NCI-H2107 treated with DMSO at 0.1 percent for 48 hours (cell line): ENCODE measurements around the gene CORO2B.

ENCODE experiments used
- DNase-seq: peaks from one replicate; lab custom pipeline; 2025; ENCODE audit not compliant: unreplicated experiment; lab: John Stamatoyannopoulos, UW

CORO2B gene

DNA sequence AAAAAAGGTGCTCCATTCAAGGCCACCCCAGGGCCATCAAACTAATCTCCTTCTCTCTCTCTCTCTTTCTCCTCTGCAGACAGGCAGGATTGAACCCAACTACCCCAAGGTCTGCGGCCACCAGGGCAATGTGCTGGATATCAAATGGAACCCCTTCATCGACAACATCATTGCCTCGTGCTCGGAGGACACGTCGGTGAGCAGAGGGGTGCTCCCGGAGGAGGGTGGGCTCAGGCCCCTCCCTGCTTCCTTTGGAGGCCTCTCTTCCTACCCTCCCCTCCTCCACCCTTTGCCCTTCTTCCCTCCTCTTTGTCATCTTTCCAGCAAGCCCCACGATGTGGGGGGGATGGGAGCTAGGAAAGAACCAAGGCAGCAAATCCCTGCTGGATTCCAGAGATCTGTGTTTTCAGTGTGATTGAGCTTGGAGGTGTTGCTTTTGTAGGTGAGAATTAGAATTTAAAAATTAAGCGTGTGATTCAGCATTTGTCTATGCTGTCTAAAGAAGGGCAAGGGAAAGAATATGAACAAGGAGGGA, 116.3 kb downstream of the CORO2B start:
- DNase-seq, result no peak

DNA sequence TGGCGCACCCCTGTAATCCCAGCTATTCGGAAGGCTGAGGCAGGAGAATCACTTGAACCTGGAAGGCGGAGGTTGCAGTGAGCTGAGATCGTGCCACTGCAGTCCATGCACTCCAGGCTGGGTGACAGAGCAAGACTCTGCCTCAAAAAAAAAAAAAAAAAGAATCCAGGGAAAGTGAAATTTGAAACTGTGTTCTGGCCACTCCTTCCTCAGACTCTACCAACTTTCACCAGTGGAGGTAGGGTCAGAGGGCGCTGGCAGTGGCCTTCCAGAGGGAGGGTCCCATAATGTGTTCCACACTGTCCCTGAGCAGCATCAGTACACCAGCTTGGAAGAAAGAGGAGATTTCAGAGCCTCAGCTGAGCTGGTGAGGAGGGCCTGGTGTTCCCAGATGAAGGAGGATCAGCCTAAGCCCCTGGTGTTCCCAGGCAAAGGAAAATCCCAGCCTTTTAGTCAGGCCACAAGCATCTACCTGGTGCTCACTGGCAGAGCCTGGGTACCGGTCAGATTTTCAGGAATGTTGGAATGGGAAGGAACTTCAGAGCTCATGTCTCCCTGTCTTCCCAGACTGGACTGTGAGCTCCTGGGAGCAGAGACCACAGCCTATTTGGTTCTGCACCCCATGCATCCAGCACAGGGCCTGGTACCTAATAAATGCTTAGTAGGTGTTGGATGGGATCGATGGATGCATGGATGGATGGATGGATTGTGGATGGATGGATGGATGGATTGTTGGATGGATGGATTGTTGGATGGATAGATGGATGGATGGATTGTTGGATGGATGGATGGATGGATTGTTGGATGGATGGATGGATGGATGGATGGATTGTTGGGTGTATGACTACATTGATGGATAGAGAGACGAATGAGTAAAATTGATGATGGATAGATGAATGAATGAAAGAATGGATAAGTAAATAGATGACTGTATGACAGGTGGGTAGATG, 117.9 kb downstream of the CORO2B start:
- no peak for DNase-seq

DNA sequence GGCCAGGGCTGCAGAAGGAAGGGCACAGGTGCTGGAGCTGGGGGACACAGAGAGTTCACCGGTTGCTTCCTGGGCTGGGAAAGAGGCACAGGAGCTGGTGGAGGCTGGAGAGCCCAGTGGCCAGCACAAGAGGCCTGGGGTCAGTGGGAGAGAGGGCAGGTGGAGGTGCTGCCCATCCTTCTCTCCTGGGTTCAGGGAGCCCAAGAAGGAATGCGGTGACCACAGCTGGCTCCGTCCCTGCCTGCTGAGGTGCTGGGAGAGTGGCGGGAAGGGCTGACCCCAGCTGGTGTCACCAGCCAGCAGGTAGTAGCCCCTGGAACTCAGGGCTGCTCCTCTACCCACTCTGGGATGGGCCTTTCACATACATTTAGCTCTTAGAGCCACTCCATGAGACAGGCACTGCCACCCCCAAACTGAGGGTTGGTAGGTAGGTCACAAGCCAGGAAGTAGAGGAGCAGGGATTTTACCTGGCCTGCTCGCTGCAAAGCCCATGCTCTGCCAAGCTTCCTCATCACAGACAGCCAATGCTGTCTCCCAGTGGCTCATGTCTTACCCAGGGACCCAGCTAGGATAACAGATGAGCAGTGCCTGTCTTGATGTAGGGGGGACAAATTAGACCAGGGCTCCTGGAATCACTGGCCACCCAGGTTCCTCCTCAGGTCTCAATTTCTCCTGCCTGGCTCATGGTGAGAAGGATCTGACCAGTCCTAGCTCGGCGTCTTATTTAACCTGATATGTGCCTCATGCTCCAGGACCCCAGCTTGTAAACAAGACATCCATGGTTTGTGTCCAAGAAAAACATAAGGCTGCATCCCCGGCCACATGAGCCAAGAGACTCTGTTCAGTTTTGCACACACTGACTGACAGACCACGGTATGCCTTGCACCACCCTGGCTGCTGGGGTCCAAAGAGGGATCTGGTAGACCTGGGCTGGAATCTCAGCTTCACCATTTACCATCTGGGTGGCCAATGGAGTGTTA, 119.2 kb downstream of the CORO2B start:
- DNase-seq, result no peak

DNA sequence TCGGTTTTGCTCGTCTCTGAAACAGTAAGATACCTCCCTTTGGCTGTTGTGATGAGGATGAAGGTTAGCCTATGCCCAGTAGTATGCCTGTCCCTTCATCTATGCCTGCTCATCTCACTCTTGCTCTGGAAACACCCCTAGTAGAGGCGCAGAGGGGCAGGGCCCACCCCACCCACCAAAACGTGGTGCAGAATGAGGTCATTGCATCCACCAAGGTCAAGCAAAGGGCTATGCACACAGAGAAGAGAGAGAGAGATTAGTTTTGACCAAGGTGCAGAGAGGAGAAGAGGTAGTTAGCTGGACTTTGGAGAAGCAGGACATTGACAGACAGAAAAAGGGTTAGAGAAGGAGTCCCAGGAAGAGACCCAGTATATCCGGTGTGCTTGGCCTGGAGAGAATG, 119.9 kb downstream of the CORO2B start:
- no peak for DNase-seq

DNA sequence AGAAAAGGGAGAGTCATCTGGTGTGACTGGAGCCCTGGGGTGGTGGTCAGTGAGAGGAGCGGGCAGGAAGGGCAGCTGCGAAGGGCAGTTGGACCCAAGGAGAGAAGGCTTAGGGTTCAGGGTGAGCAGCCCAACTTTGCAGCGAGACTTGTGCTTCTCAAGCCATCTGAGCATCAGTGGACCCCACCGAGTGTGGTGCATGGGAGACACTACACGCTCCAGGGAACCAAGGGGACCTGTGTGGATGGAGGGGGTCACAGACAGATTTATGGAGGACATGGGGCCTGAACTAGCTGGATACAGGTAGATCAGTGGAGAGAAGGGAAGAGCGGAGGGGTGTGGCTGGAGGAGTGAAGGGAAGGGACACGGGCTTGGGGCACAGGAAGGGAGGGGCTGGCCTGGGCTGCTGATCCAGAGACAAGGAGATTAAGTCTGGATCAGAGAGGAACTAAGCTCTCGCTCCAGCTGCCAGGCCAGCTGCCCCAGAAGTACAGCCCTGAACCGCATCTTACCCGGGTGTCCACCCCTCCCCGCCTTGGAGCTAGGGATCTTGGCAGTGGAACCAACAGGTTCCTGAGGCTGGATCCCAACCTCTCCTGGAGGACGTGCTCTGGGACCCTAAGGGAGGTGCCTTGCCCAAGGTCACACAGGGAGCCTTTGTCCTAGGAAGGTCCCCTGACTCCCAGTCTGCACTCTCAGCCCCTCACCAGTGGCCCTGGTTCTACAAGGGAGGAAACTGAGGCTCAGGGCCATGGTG, 120.5 kb downstream of the CORO2B start:
- no peak for DNase-seq

DNA sequence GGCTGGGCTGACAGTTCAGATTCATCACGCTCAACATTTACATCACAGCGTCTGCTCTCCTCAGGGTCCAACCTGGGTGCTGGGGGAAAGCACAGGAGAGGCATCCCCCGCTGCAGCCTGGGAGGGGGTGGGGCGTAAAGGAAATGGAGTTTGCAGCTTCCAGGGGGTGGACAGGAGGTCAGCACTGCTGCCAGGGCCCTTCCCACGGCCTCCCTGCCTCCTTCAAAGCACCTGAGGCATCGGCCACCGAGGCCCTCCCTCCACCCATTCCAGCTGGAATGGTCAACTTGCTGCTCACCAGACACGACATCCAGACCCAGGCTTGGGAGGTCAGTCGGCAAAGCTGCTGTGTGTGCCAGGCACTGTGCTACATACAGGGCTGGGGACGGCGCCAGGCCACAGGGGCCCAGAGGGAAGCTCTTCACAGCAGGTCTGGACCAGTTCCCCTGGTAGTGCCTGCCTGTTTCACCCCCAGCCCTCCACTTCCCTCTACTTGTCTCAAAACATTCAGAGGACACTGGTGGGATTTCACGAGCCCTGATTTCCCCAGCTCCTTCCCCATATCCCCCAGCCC, 121.2 kb downstream of the CORO2B start:
- DNase-seq, result no peak

DNA sequence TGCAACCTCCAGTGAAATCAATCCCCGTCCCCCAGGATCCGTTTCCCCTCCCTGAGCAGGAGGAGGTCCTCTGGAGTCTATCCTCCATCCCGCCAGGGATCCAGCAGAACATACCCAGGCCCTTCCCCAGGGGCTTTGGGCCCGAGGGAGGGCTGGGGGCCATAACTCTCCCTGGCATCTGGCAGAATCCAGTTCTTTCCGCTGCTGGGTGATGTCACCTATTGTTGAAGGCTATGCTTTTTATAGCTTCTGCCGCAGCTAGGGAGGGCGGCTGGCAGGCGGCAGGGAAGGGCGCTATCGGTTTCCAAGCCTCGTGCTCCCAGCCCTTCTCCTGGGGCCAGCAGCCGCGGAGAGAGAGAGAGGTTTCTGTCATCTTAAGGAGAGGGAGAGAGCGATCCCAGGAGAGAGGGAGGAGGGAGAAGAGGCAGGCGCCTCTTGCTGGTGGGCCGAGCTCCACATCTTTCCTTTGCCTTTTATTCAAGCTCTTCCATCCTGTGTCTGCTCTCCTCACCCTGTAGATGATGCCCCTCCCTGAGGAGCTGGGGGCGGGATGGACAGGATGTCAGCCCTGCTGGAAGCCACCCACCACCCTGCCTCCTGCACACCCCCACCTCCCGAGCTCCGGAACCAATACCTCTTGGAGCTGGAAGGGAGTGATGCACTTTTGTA, 121.8 kb downstream of the CORO2B start:
- peak; percentile 67 for DNase-seq

DNA sequence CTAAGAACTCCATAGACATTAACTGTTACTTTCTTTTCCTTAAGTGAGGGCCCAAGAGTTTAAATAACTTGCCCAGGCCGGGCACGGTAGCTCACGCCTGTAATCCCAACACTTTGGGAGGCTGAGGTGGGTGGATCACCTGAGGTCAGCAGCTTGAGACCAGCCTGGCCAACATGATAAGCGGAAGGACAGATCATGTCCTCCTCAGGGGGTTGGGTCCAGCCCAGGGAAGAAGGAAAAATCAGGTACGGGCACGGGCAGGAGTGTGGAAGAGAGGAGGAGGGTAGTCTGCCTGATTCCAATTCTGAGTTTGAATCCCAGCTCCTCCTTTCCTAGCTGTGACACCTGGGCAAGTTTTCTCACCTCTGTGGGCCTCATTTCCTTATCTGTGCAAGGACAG, 123.1 kb downstream of the CORO2B start:
- DNase-seq, result no peak

DNA sequence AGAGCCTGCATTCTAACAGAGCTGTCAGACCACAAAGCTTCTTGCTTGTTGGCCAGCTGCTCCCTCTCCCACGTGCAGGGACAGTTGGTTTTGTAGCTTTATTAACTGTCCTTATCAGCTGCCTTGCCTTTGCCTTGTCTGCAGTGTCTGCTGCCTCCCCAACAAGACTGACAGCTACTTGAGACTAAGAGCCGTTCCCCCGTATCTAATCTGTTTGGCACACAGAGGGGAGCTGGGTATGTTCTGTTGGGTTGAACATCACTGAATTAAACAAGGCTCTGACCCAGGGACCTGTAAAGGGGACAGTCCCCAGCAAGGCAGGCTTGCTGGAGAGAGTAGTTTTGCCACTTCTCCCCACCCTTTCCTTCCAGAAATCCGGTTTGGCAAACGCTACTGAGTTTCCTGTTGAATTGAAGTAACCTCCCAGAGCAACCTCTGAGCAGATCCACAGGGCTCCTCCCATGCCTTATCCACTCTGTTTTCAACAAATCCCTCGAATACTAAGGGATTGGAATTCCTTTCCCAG, 125.8 kb downstream of the CORO2B start:
- DNase-seq, result no peak

DNA sequence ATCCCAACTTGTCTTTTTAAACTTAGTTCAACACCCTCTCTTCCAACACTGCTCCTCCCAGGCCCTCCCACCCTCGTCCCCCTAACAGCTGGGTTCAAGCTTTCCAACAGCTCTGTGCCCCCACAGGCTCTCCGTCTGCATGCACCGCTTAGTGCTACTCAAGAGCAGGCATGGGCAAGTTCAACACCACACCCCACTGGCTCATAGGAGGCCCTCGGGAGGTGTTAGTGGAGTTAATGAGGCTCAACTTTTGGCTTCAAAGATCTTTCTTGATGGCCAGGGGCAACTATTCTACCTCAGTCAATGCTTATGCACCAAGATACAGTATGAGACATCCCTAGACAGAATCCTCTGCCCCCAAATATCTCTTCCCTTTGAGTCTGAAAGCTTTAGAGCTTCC, 127.5 kb downstream of the CORO2B start:
- DNase-seq, result no peak

DNA sequence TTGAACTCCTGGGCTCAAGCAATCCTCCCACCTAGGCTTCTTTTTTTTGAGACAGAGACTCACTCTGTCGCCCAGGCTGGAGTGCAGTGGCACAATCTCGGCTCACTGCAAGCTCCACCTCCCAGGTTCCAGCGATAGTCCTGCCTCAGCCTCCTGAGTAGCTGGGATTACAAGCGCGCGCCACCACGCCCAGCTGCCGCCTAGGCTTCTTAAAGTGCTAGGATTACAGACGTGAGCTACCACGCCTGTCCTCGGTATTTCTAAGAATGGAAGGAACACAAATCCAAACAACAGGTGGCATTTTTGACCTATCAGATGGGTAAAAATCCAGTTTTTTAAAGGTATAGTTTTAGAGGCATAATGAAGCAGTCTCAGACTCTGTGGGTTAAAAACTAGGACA, 128.1 kb downstream of the CORO2B start:
- DNase-seq, result no peak

DNA sequence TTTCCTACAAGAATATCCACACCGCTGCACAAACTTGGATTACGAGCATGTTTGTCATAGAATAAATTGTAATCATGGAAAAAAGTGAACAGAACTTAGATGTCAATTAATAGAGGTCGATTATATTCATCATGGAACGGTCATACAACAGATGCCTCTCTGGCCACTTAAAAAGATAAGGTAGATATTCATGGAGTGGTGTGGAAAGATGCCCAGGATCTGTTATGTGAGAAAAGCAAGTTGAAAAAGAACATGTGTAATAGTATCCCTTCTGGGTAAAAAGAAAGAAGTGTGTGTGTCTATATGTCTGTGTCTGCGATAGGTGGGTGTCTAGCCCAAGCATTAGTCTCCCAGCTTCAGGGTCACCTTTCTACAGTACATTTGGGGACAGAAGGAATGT, 128.6 kb downstream of the CORO2B start:
- DNase-seq, result no peak

DNA sequence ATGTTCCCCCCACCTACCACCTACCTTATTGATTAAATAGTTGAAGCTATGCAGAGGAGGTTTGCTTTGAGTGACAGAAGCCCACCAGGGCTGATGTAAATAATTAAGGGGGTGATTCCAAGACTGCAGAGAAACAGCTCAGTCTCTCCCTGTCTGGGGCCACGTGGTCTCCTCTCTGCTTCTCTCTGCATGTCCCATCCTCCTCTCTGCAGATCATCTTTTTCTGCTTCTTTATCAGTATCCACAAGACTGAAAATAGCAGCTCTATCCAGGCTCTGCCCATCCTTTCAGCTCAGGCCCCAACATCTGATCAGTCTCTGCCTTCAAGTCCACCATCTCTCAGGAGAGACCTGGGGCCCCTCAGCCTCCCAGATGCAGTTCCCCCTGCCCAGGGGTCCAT, 131.1 kb downstream of the CORO2B start:
- no peak for DNase-seq

DNA sequence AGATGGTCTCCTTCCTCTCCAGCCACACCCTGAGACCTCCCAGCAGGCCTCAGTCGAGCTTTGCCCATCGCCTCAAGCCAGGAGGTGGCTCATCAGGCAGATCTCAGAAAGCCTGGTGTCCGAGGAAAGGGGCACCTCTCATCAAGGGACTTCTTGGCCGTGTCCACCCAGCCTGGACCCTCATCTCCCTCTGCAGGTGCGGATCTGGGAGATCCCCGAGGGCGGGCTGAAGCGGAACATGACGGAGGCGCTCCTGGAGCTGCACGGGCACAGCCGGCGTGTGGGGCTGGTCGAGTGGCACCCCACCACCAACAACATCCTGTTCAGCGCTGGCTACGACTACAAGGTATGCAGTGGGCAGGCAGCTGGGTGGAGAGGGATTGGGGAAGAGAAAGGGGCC, 131.7 kb downstream of the CORO2B start:
- DNase-seq, result no peak

DNA sequence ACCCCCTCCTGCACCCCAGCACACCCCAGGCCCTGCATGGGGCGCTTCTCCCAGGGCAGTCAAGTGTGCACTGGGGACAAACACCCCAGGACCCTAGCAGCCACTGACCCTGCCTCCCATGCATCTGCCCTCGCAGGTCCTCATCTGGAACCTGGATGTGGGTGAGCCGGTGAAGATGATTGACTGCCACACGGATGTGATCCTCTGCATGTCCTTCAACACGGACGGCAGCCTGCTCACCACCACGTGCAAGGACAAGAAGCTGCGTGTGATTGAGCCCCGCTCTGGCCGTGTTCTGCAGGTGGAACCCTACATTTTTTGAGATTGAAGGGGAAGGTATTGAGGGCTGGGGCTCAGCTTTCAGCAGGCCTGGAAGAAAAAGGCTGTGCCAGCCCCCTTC, 132.6 kb downstream of the CORO2B start:
- DNase-seq, result no peak

DNA sequence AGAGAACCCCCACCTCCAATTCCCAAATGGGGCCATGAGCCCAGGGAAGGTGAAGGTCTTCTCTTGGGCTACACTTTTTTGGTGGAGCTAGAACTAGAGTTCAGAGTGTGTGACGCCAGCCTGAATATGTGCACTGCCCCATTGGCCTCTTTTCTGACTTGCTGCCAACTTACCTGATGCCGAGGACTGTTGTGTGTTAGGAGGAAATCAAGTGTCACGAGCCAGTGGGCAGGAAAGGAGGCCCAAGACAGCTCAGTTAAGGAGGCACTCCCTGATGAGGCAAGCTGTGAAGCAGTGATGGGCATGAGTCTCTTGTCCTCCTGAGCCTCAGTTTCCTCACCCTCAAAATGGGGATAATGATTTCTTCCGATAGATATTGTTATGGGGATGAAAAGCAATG, 134.1 kb downstream of the CORO2B start:
- DNase-seq, result no peak

DNA sequence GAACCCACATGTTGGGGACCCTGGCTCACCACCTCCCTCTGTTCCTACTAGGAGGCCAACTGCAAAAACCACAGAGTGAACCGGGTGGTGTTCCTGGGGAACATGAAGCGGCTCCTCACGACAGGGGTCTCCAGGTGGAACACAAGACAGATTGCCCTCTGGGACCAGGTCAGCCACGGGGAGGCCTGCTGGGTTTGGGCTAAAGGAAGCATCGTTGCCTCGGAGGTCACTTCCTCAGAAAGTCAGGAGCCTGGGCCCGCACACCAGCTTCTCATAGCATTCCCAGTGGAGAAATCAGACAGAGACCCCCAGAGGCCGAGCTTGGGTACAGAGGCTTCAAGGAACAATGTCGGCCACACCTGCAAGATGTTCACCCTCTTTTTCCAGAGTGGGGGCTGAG, 135.1 kb downstream of the CORO2B start:
- DNase-seq, result no peak

DNA sequence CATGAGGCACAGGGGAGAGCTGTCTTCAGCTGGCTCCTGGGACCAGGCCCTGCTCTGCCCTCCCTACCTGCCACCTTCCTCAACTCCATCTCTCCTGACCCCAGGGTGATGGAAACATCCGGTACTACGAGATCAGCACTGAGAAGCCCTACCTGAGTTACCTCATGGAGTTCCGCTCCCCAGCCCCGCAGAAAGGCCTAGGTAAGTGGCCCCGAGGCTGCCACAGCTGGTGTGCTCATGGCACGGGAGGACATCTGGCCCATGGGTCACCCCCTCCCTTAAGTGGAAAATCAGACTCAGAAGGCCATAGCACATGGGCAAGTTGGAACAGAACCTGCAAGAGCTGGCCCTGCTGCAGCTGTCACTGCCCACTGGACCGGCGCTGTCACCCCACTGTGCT, 136.3 kb downstream of the CORO2B start:
- no peak for DNase-seq

DNA sequence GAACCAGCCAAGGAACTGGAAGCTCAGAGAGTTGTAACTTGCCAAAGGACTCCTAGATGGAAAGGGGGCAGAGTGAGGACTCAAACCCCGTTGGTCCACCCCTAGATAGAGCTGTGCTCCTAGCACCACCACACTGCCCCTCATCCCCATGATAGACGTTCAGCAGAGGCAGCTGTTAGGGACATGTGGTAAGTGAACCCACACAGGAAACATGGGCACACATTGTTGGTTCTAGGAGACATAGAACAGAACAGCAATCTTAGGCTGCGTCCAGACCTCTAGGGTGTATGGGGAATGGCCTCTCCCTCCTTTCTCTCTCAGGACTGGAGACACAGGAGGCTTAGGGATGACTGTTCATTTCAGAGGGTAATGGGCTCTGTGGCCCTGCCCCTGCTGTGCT, 139.2 kb downstream of the CORO2B start:
- no peak for DNase-seq

DNA sequence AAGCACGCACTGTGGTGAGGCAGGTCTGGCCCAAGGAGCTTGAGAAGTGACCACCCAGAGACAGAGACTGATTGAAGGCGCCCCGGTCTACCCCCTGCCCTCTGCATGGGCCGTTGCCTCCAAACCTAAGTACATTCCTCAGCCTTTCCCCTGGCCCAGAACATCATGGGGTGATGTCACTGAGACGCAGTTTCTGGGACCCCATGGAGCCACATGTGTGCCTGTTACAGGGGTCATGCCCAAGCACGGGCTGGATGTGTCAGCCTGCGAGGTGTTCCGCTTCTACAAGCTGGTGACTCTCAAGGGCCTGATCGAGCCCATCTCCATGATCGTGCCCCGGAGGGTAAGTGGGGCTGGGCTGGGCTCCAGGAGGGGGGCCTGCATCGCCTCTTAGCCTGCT, 139.7 kb downstream of the CORO2B start:
- DNase-seq, result no peak
